GM11168 (cell line): ENCODE results near the gene PSG2.
"Not testable (repeated sequence)": the region's sequence is repeated elsewhere in the genome, so short reads cannot be mapped to it uniquely, and the experiment has no call there.

Experiments used
- in situ Hi-C: fragments of 300-500 bp; cut with MboI; formaldehyde crosslinking; loops from one replicate; pipeline ENCODE4 v1.12.0; 2022; ENCODE audit warnings: low sequenced_read_pairs; ENCODE audit not compliant: unreplicated experiment

PSG2 gene

DNA sequence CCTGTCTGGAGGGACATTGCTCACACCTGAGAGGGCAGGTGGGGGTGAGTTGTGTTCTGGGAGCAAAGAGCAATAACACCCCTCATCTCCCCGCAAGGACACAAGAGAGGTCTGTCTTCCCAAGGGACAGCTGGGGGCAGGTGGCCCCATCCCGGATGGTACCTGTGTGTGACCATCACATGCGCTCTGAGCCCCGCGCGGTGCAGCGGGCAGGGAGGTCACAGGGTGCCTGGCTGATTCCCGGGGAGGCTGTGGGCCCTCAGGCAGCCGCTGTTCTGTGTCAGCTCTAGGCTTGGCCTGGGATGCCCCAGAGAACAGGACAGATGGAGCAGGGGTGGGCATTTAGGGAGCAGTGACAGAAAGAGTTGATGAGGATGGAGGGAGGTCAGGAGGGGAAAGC lies 1.2 kb upstream of the PSG2 start:
- in situ Hi-C loops = not testable (repeated sequence)

DNA sequence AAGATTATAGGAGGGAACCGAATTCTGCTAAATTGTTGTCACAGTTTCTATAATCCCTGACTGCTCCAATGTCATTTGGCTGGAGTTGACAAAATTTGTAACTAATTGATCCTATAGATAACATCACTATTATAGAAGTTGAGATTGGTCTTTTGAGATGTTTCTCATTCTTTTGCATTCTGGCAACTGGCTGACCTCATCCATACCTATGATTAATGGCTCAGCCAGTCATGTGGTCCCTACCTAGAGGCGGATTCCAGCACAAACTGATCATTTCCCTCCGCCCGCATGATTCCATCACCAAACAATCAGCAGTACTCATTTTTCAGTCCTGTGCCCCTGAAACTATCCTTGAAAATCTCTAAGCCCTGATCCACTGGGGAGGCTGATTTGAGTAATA lies 4.2 kb downstream of the PSG2 start:
- in situ Hi-C loops = no loop called here

DNA sequence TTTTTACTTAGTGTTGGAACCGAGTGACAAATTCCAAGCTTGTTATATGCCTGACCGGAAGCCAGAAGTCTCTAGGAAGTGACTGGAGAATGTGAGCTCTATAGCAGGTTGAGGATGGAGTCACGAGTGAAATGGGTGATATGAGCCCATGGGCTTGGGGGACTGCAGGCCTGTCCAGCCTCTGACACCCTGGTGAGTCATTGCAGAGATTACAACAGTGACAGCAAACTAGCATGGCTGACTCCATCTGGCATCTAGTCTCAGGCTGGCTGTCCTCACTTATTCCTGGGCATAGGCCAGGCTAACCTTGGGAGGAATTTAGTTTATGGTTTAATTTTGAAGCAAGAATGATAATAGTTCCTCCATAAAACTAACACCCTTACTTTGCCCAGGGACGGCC lies 4.6 kb downstream of the PSG2 start:
- in situ Hi-C loops = not testable (repeated sequence)

DNA sequence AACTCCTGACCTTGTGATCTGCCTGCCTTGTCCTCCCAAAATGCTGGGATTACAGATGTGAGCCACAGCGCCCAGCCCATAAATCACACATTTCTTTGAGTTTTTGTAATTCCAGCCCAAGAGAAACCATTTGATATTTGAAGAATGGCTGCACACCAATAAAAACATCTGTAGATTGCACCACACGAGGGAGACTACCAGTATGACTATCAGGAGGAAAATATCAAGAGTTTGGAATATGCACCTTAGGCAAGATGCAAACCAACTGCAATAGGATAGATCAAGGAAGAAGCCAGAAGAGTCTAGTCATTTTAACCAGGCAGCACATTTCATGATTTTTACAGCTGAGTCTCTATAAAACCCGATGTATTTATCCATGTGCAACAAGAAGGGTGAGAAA lies 20.1 kb downstream of the PSG2 start:
- in situ Hi-C loops = not testable (repeated sequence)

DNA sequence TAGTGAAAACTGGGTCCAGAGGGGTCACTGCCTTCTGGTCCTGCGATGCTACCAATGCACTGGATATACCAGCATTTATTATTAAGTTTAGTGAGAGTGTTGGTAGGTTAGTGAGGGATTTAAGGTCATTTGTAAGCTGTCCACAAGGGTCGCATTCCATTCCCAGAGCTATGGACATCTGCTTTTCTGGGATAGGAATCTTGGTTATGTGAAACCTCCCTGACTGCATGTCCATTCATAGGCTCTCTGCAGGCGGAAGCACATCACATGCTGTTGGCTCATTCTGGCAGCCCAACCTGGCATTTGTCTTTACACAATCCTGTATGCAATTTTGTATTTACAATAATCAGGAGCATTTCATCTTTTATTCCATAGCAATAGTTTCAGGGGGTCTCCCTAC lies 21.2 kb downstream of the PSG2 start:
- in situ Hi-C loops = not testable (repeated sequence)

DNA sequence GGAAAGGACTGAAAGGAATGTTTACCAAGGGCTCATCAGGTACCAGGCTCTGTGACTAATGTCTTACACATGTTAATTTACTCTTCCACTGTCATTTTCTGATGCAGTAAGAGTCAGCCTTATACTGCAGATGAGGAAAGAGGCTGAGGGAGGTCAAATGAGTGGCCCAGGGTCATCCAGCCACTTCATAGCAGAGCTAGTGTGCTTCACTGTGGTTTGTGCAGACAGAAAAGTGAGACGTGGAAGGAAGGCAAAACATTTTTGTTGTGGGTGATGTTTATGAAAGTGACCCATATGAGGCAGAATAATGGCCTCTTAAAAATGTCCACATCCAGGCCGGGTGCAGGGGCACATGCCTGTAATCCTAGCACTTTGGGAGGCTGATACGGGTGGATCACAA lies 22.2 kb downstream of the PSG2 start:
- in situ Hi-C loops = not testable (repeated sequence)

DNA sequence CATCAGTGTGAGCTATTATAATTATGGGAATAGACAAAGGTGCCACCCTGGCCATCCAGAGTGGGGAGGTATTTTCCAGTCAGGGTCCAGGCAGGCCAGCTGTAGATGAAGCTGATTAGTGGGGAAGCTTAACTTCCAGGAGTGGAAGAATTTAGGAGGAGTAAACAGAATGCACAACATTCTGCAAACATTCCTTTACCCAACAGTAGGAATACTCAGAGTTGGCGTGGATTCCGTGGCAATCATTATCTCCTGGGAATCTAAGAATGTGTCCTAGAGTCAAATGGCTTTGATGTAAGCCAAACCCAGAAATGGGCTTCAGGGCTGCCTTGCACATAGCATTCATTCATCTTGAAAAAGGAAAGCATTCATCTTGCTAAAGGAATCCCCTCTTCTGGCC lies 23.0 kb downstream of the PSG2 start:
- in situ Hi-C loops = not testable (repeated sequence)

DNA sequence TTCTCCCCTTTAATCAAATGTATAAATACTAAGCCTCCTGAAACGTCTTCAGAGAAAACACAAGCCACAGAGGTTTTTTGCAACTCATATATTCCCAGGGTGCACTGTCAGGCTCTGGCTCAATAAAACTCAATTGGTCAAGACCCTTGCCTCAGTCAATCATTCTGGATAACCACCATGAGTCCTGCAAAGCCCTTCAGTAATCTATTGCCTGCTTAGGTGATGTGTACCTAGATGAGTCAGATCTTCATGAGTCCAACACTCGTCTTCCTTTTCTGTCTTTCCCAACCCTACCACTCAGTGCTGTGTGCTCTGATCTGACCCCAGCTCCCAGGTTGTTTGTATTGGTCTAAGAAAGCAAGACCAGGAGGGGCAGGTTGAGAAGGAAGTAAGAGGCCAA lies 24.1 kb downstream of the PSG2 start:
- in situ Hi-C loops = not testable (repeated sequence)

DNA sequence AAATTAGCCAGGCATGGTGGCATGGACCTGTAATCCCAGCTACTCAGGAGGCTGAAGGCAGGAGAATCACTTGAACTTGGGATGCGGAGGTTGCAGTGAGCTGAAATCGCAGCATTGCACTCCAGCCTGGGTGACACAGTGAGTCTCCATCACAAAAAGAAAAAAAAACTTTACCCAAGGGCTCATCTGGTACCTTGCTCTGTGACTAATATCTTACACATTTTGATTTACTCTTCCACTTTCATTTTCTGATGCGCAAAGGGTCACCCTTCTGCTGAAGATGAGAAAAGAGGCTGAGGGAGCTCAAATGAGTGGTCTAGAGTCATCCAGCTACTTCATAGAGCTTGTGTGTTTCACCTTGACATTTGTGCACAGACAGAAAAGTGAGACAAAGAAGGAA lies 34.5 kb downstream of the PSG2 start:
- in situ Hi-C loops = not testable (repeated sequence)

DNA sequence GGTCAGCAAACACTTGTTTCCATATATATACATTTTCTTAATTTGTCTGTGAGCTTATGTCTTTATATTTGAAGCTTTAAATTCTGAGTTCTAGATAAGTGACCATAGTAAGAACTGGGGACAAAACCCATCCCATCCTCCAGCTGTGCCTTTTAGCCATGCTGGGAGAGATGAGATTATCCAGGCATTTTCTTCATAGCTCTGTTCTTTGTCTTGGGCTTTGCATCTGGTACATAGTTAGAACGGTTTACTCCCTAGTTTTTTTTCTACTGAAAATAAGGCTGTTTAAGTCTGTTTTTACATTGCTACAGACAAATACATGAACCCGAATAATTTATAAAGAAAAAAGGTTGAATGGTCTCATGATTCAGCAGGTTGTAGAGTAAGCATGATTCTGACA lies 35.9 kb downstream of the PSG2 start:
- in situ Hi-C loops = not testable (repeated sequence)

DNA sequence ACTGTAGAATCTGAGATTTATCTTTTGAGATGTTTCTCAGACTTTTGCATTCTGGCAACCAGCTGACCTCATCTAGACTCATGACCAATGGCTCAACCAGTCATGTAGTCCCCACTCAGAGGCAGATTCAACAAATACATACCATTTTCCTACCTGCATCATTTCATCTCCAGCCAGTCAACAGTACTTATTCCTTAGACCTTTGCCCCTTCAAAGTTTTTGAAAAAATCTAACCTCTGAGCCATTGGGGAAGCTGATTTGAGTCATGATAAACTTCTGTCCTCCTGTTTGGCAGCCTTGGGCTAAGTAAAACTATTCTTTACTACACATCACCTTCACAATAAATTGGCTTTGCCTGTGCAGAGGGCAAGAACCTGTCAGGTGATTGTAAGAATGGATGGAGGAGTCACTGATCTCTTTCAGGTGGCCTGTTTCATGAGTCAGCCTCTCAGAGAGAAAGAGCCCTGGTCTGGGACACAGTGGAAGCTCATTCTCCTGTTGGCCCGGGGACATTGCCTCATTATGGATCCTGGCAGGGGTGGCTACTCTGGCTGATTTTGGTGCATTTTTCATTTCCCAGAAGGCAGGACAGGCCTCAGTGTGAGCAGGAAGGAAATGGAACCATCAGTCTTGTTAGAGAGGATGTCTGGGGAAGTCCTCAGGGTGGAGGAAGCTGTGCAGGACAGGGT lies 38.9 kb downstream of the PSG2 start:
- in situ Hi-C loops = not testable (repeated sequence)

DNA sequence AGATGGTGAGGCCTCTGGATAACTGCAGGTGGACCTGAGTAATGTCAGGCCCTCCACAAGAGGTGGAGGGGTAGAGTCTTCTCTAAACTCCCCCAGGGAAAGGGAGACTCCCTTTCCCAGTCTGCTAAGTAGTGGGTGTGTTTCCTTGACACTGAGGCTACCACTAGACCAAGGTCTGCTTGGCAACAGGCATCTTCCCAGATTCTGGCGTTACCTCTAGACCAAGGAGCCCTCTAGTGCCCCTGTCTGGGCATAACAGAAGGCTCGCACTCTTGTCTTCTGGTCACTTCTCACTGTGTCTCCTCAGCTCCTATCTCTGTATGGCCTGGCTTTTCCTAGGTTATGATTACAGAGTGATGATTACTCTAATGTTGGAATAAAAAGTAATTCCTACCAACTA lies 50.9 kb downstream of the PSG2 start:
- in situ Hi-C loops = not testable (repeated sequence)

DNA sequence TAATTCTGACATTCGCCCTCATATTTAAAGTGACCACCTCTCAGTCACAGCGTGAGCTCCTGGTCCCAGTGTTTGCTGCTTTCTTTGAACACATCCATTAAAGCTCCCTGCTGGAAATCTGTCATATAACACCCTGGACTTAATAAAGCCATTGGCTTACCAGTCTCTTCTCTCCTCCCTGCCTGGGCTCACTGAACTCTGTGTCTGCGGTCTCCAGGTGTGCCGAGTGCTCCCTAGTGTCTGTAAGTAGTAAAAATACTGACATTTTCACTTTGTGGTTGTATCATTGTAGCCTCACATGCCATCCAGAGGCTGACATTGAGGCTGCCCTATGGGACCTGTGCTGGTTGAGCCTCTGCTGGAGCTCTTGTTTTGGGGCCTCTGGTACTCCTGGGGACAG lies 53.6 kb downstream of the PSG2 start:
- in situ Hi-C loops = no loop called here

DNA sequence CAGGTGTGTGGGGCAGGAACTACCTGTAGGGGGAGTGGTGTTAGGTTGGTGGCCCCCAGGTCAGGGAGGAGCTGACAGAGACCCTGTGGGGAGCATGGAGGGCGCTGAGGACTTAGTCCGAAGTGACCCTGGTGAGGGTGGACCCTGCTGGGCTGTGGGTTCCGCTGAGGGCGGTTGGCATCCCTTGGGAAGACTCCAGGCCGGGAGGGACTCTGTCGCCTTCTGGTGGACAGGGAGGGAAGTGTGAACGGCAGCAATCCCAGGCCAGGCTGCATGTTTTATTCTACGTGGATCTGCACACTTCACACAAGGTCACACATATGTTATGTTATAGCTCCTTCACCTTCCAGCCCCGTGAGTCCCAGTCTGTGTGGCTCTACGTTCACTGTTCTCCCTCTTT lies 54.5 kb downstream of the PSG2 start:
- in situ Hi-C loops = not testable (repeated sequence)

DNA sequence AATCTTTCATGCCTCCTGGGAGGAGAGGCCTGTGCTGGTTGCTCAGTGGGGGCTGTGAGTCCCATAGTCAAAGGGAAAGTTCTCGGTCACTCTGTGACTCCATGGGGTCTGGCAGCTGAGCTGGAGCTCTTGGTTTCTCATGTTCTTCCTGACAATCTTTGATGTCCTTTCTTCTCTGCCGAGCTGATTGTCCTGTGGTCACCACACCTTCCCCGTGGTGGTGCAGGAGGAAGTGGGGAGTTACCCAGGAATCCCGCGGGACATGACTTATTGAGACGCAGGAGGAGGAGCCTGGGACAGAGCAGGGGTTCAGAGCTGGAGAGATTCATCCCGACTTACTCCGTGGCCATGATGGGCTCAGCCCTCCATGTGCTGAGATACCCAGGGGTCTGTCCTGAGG lies 55.4 kb downstream of the PSG2 start:
- in situ Hi-C loops = not testable (repeated sequence)

DNA sequence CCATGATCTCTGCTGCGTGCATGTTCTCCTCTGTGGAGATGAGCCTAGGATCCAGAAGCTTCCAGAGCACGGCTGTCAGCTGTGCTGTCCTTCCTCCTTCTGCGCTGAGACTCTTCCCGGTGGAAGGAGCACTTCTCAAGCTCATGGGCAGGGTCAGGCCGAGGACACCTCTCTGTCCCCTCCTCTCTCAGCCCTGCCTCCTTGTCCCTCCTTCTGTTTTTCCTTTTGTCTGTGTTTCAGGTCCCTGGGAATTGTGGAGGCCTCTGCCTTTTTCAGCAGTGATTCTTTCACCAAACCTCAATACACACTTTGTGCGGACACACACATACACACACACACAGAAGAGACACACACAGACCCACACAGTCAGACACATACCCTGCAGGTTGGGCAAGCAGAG lies 56.1 kb downstream of the PSG2 start, which contains the start of gene PSG11:
Gene PSG11 (minus strand): TSS at position 101 of the 400 bp plus-strand sequence. CDS start 97 bp downstream, at position 4.
- in situ Hi-C loops = not testable (repeated sequence)

DNA sequence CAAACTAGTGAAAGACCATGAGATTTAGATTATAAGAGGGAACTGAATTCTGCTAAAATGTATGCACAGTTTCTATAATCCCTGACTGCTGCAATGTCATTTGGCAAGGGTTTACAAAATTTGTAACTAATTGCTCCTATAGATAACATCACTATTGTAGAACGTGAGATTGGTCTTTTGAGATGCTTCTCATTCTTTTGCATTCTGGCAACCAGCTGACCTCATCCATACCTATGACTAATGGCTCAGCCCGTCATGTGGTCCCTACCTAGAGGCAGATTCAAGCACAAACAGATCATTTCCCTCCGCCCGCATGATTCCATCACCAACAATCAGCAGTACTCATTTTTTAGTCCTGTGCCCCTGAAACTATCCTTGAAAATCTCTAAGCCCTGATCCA lies 60.4 kb downstream of the PSG2 start:
- in situ Hi-C loops = not testable (repeated sequence)

DNA sequence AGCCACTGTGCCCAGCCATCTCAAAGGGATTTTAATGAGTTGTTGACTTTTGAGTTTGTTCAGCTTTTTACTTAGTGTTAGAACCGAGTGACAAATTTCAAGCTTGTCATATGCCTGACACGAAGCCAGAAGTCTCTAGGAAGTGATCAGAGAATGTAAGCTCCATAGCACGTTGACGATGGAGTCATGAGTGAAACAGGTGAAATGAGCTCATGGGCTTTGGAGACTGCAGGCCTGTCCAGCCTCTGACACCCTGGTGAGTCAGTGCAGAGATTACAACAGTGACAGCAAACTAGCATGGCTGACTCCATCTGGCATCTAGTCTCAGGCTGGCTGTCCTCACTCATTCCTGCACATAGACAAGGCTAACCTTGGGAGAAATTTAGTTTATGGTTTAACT lies 60.9 kb downstream of the PSG2 start:
- in situ Hi-C loops = not testable (repeated sequence)

DNA sequence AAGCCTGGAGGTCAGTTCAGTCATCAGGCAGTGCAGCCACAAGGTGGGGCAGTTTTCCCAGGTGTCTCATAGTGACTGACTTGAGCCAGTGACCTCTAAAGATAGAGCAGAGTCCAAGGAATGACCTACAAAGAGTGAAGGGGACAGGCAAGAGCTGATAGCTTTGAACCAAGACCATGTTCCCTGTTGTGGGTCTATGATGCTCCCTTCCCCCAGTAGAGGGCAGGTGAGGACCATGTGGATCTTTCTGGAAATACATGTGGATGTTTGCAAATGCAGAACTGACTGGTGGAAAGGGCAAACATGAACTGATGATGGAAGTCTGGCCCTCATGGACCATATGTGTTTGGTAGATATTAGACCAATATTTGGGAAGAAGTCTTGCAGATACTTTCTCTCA lies 62.9 kb downstream of the PSG2 start:
- in situ Hi-C loops = not testable (repeated sequence)
